GM21717 (cell line): ENCODE measurements around the gene SLC25A29.

ENCODE experiments used
- ATAC-seq: cut with Tn5 transposase; IDR thresholded peaks from one replicate; pipeline ENCODE4 v1.9.1; 2021; ENCODE audit warnings: mild to moderate bottlenecking, moderate library complexity; ENCODE audit not compliant: unreplicated experiment

The SLC25A29 gene

DNA sequence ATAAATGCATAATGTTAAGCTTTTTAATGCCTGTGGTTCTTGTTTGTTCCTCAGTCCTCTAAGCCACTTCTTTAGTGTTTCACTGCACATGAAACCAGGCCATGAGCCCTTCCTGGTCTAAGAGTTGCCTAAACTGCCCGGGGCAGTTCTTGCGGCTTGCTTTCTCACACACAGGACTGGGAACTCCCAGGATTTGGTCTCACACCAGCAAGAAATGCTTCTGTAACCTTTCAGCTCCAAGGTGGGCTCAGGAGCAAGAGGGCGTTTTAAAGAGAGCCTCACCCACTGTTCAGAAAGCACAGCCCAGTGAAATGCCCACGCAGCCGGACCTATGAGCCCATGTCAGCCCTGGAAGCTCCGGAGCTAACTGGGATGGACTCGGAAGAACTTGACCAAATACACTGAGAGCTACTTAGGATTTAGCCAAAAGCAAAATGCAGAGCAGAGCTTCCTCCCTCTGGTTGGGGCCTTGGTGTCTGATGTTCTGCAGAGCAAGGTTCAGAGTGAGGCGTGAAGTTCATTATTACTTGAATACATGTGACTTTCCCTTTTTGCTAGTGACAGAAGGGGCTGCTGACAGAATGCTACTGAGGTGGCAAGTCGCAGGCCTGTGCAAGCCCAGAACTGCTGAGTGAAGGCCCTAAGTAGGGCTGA is 23.4 kb downstream of the SLC25A29 start:
- no peak for ATAC-seq

DNA sequence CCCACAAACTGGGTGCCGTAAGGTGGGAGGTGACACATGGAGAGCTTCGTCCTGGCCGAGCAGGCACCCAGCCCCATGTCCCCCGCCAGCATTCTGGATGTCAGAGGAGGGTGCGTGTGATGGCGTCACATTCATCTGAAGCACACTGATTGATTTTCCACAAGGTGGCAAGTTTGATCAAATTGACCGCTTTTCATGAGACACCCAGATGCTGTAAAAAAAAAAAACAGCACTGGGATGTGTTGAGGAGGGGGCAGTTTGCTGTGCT is 24.2 kb downstream of the SLC25A29 start:
- ATAC-seq, result no peak

DNA sequence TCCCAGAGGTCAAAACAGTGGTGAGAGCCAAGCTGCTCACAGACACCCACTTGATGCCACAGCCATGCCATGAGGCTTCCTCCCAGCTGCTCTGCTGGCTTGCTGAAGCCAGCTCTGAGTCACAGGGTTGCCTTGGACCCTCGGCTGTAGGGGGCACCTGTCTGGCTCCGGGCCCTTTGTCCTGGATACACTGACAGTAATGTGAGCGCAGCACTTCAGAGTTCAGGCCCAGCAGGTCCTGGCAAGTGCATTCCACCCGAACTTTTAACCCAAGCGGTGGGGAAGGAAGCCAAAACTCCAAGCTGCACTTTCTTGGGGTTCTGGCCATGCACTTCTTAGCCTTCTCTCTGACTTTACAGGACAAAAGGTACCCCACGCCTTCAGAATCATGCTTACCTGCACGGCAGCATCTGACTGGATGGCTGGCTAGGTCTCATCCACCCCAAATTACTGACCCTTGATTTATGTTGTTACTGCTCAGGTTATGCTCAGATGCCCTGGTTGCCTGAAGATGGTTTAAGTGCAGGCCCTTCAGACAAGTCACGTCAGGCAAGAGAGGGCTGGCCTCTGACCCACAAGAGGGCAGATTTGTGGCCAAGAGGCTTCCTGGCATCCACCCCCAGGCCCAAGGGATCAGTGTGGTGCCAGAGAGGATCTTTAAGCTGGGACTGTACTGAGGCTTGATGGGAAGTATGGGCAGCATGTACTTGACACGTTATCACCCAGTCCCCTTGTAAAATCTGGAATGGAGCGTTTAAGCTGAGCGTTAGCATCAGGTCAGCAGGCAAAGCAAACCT is 24.8 kb downstream of the SLC25A29 start:
- ATAC-seq, result no peak

DNA sequence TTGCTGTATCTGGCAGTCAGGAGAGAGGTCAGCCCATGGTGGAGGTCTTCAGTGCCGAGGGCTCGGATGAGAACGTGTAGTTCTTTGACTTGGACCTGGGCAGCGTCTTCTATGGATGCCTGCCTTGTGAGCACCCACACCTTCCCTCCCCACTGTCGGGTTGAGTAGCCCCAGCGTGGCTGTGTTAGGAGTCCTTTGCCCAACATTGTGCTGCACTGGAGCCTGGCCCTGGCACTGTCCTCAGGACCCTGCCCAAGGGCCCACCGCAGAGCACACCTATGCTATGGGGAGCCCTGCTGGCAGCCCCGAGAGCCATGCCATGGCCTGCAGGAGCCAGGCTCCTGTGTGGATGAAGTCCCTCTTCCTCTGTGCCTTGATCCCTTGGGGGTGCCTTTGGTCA is 26.7 kb downstream of the SLC25A29 start:
- no peak for ATAC-seq

DNA sequence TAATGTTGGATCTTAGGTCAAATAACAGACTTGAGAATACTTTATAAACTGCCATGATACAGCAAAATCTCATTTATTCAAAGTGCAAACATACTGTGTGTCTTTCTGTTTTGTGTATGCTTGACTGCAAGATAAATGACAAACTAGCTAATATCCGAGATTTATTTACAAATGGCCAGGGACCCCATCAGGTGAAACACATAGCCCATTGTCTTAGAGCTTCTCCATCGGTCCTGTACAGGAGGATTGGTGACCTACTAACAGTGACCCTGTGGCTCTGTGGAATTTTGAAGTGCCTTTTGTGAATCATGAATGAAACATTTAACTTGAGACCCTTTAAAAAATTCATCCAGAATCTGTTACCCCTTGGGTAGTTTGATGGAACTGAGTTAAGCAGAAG is 27.1 kb downstream of the SLC25A29 start:
- ATAC-seq, result no peak

DNA sequence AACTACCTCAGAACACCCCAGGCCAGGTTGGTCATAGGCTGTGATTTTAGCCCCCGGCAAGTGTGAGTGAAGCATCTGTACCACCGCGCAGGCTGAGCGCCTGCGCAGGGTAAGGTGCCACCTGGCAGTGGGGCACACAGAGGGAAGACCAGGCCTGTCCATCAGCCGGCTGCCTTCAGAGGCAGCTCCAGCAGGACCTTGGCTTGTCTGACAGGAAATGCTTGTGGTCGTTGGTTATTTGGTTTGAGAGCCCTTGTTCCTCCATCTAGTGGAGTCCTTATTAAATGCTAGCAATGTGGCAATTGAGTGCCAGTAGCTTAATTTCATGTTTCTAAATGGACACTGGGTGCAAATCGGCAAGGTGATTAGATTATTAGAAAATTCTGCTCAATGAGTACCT is 27.5 kb downstream of the SLC25A29 start:
- no peak for ATAC-seq

DNA sequence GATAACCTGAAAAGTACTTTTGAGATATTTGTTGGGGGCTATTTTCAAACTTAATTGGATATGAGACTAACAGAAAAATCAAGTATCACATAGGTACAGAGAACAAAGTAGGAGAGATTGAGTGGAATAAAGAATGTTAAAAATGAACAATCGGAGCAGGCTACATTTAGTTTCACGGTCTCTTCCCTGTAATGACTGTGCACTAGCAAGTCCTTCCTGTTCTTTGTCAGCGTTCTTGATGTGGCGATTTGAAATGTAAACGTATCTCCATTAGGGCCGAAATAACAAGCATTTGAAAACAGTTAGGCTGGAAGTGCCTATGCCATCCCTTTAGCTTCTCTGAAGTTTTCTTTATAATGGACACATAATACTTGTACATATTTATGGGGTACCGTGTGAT is 31.0 kb downstream of the SLC25A29 start:
- no peak for ATAC-seq

DNA sequence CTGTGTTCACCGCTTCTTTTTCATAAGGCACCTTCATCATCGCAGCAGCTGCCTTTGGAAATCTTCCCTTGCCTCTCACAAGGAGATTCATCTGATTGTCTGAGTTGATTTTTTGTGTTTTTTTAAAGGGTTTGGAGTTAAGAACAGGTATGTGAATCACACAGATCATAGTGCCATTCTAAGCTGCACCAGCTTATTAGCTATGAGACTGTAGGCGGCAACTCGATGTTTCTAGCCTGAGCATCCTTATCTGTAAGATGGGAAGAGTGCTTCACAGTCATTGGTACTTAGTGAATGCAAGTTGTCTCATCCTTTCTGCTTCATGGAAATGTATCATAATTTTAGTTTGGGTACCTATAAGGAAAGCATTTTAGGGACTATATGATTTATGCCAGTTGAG is 32.0 kb downstream of the SLC25A29 start:
- no peak for ATAC-seq

DNA sequence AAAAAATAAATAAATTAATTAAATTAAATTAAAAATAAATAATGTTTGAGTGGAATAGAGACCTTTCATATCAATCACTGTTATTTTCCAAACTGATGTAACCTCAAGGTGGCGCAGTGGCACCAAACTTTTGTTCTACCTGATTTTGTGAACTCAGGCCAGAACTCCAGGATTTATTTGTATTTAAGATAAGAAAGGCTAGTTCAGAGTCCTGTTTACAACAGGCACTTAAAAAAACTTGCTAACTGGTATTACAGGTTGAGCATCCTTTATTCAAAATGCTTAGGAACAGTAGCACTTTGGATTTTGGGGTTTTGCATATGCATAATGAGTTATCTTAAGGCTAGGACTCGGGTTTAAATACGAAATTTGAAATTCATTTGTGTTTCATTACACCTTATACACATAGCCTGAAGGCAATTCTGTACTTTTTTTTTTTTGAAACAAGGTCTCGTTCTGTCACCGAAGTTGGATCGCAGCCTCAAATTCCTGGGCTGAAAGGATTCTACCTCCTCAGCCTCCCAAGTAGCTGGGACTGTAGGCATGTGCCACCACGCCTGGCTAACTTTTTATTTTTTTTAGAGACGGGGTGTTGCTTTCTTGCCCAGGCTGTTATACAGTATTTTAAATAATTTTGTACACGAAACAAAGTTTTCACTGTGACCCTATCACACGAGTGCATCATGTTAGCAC is 34.9 kb downstream of the SLC25A29 start:
- ATAC-seq, result no peak

DNA sequence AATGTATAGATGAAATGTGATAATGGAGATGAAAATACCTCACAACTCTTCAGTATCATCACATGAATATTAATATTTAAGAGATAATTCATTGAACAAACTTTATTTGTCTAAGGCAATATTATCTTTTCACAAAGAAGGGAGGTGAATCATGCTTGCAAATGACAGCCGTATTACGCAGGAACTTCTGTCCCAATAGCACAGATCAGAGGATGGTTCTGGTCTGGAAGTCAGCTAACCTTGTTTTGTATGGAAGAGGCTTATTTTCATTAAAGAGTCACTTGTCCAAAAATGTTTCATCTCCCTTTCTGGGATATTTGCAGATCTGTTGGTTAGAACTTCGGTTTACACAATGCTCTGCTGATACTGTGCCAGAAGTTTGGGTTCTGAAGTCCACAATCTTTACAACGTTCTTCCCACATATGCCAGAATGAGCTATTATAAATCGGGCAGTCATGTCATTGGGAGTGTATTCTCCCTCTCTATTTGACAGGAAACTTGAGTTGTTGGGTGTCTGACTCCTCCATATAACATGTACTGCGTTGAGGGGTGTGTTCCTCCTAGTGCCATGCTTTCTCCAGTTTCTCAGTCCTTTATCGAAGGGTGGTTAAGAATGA is 37.5 kb downstream of the SLC25A29 start:
- ATAC-seq, result no peak

DNA sequence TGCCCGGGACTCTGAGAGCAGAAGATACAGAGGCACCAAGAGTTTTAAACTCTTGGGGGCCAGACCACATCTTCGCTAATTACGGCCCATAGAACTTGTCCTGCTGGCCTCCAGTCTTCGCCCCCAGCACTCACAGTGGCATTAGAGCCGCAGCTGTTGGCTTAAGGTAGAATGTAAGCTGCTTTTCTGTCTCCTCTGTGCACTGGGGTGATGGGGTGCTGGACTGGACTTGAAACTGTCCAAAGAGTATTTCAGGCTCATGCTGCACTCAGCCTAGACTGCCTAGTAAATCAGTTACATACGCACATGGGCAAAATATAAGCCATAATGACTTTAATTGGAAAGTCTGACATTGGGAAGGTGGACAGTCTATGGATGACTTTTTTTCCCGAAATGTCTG is 38.3 kb downstream of the SLC25A29 start:
- ATAC-seq, result no peak

DNA sequence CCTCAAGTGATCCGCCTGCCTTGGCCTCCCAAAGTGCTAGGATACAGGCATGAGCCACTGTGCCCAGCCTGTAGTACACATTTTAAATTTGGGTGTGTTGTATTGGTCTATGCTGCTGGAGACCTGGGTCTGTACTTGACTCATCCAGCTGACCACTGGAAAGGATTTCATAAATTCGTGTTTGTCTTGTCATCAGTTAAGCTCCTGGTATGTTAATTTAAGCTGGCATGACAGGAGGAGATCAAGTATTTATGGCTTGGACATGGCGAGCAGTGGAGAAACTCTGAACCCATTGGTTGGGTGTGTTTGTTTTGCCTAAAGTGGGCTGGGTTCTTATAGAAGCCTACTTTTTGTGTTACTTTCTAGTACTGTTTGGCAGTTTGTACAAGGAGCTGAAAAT is 43.1 kb downstream of the SLC25A29 start:
- no peak for ATAC-seq

DNA sequence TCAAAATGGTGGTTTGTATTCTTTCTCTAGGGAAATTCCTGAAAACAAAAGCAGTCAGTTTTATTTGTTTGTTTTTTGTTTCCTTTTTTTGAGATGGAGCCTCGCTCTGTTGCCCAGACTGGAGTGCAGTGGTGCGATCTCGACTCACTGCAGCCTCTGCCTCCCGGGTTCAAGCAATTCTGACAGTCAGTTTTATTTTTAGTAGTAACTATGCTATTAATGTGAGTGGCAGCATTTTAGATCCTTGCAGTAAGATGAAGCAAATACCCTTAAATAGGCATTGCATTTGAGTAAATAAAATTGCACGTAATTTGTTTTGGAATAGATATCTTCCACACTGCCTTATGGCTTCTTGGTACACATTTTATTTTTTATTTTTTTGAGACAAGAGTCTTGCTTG is 43.7 kb downstream of the SLC25A29 start:
- no peak for ATAC-seq

DNA sequence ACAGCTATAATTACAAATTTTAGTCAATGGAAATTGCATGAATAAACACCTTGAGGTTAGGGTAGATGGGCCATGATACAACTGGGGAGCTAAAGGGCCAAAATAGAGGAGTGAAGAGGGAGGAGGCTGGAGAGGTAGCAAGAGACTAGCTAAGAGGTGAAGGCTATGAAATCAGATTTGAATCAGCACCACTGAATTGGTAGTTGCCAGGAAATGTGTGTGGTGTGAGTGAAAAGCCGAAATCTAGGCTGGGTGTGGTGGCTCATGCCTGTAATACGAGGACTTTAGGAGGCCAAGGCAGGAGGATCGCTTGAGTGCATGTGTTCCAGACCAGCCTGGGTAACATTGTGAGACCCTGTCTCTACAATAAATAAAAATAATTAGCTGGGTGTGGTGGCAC is 44.6 kb downstream of the SLC25A29 start:
- ATAC-seq, result peak; percentile 67

DNA sequence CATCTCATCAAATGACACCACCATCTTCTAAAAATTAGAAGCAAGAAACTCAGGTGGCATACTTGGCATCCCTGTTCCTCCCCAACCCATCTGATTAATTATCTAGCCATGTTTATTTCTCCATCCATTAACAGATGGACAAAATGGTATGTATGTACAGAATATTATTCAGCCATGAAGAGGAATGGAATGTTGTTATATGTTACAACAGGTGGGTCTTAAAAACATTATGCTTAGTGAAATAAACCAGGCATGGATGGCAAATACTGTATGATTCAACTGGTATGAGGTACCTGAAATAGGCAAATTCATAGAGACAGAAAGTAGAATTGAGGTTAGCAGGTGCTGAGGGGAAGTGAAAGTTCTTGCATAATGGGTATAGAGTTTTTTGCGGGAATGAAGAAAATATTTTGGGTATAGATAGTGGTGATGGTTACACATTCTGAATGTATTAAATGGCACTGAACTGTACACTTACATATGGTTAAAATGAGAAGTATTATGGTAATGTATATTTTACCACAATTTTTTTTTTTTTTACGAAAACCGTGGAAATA is 49.8 kb downstream of the SLC25A29 start:
- peak; percentile 75 for ATAC-seq

DNA sequence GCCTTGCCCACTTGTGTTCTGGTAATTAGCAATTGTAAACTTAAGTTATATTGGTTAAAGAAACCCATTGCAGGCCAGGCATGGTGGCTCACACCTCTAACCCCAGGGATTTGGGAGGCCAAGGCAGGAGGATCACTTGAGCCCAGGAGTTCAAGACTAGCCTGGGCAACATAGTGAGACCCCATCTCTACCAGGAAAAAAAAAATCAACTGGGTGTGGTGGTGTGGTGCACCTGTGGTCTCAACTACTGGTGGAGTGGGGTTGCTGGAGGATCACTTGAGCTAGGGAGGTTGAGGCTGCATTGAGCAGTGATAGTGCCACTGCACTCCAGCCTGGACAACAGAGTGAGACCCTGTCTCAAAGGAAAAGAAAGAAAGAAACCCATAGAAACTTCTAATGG is 53.6 kb downstream of the SLC25A29 start:
- no peak for ATAC-seq

DNA sequence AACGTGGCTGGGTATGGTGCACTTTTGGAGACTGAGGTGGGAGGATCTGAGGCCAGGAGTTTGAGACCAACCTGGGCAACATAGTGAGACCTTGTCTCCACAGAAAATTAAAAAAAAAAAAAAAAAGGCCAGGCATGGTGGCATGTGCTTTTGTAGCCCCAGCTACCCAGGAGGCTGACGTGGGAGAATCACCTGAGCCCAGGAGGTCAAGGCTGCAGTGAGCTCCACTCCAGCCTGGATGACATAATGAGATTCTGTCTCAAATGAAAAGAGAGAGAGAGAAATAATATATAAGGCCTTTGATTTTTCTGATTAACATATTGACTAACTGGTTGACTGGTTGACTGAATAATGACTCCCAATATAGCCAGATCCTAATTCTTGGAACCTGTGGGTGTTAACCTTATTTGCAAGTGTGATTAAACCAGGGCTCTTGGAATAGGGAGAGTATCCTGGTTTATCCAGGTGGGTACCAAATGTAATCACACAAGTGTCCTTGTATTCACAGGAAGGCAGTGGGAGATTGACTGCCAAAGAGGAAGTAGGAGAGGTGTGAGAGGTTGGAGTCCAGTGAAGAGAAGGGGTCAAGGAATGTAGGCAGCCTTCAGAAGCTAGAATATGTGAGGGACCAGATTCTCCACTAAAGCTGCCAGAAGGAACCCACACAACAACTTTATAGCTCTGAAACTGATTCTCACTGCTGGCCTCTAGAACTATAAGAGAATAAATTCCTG is 55.3 kb downstream of the SLC25A29 start:
- ATAC-seq, result no peak

DNA sequence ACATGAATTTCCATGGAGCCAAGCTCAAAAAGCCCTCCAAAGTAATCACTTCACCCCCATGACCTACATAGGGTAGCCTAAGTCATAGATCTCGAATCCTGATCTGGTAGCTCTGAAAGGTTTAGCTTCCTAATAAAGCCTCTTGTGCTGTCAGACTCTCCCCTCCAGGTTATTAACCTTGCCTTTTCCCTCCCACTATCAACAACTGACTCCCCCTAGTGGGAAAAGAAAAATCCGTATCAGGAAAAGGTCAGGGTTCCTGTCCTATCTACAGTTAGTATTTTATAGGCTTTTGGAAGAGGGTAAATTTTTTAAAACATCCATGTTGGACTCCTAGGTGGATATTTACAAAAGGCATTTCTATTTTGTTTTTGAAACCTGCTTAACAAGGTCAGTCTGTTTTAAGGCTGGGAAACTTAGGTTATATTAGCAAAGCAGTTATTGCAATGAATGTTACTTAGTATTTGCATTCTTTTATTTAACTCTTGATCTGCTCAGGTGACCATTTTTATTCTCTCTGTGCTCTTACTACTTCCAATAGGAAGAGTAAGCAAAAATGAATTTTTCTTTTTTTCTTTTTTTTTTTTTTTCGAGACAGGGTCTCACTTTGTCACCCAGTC is 59.3 kb downstream of the SLC25A29 start:
- no peak for ATAC-seq

DNA sequence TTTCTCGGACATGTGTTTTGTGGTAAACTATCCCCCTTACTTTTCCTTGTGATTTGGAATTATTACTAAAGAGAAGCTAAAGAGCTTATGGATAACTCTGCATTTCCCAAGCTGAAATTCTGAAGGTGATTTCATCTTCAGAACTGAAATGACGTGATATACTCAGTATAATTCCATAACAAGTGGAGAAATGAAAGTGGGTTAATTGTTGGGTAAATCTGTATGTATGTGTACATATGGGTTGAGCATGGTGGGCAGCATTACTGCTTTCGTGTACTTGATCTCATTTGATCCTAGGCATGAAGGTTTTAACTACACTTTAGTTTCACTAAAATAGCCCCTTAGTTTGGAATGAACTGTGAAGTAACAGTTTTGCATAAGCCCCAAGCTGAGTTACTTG is 63.2 kb downstream of the SLC25A29 start:
- ATAC-seq, result no peak

DNA sequence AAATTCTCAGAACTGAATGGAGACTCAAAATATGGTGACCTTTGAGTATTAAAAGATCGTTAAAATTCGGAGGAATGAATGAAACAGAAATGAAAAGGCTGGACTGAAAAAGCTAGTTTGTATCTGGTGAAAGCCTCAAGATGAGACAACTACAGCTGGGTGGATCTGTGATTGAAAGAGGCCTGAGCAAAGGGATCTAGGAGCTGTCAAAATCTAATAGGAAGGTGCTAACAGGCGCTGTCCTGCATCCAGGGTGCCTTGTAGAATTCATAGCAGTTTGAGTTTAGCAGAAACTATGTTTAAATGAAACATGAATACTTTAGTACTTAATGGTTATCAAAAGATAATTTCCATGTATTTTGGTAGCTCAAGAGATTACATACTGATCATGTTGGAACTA is 65.0 kb downstream of the SLC25A29 start:
- no peak for ATAC-seq
